Loucy (cell line): Measurements from ENCODE around the gene HLA-DRB5.
"Not testable (repeated sequence)": the region's sequence is repeated elsewhere in the genome, so short reads cannot be mapped to it uniquely, and the experiment has no call there.

Source experiments
- H2AFZ ChIP-seq: fragments of 200-600 bp; sonication (generic); 2 replicates; pipeline ENCODE4 v1.6.0; 2016; ENCODE audit warnings: antibody characterized with exemption, mild to moderate bottlenecking, low read length, moderate library complexity
- H3F3A ChIP-seq: fragments of 200-600 bp; 2 replicates; pipeline ENCODE4 v1.6.0; 2016; ENCODE audit warnings: antibody characterized with exemption, low read depth, mild to moderate bottlenecking
- H3K27me3 ChIP-seq: fragments of 200-600 bp; sonication (generic); 2 replicates; pipeline ENCODE4 v1.6.1; 2014; ENCODE audit warnings: low read length, mild to moderate bottlenecking; ENCODE audit not compliant: insufficient read depth, poor library complexity, severe bottlenecking
- H3K36me3 ChIP-seq: fragments of 200-600 bp; sonication (generic); 2 replicates; pipeline ENCODE4 v1.6.1; 2016; ENCODE audit warnings: low read length; ENCODE audit not compliant: insufficient read depth
- H3K4me1 ChIP-seq: fragments of 200-600 bp; sonication (generic); 2 replicates; pipeline ENCODE4 v1.5.1; 2014; ENCODE audit warnings: low read length, mild to moderate bottlenecking; ENCODE audit not compliant: insufficient read depth, poor library complexity, severe bottlenecking
- H3K4me2 ChIP-seq: fragments of 200-600 bp; sonication (generic); 2 replicates; pipeline ENCODE4 v1.6.0; 2014; ENCODE audit warnings: antibody characterized with exemption, low read length, low read depth, mild to moderate bottlenecking; ENCODE audit not compliant: poor library complexity, severe bottlenecking
- H3K4me3 ChIP-seq: fragments of 200-600 bp; sonication (generic); 2 replicates; pipeline ENCODE4 v1.5.1; 2014; ENCODE audit warnings: low read length, mild to moderate bottlenecking, mixed read lengths; ENCODE audit not compliant: poor library complexity, severe bottlenecking
- H3K79me2 ChIP-seq: fragments of 200-600 bp; sonication (generic); 2 replicates; pipeline ENCODE4 v1.6.1; 2014; ENCODE audit warnings: low read length; ENCODE audit not compliant: insufficient read depth
- H3K9ac ChIP-seq: fragments of 200-600 bp; sonication (generic); 2 replicates; pipeline ENCODE4 v1.6.0; 2014; ENCODE audit warnings: mild to moderate bottlenecking, low read depth, low read length, moderate library complexity; ENCODE audit not compliant: poor library complexity, severe bottlenecking
- H3K9me2 ChIP-seq: fragments of 200-600 bp; sonication (generic); replicated peaks from 2 replicates; pipeline ENCODE4 v1.6.1; 2016; ENCODE audit warnings: low read depth, low read length, mixed read lengths
- H3K9me3 ChIP-seq: fragments of 200-600 bp; sonication (generic); 2 replicates; pipeline ENCODE4 v1.6.1; 2014; ENCODE audit warnings: mild to moderate bottlenecking, antibody characterized with exemption, low read length, low read depth; ENCODE audit not compliant: insufficient read depth
- H4K20me1 ChIP-seq: fragments of 200-600 bp; sonication (generic); 2 replicates; pipeline ENCODE4 v1.6.0; 2014; ENCODE audit warnings: antibody characterized with exemption, low read length, mild to moderate bottlenecking; ENCODE audit not compliant: insufficient read depth, poor library complexity, severe bottlenecking
- EZH2phosphoT487 ChIP-seq: fragments of 200-600 bp; IDR thresholded peaks from 2 replicates; pipeline ENCODE4 v1.6.1; 2018; ENCODE audit warnings: antibody characterized with exemption, mild to moderate bottlenecking, moderate library complexity, borderline replicate concordance
- TF ChIP-seq, protein P1 (sequence below): fragments of 200-600 bp; sonication (generic); conservative IDR thresholded peaks from 2 replicates; pipeline ENCODE4 v1.5.1; 2014; ENCODE audit warnings: mild to moderate bottlenecking, antibody characterized with exemption, low read length

The HLA-DRB5 gene

DNA sequence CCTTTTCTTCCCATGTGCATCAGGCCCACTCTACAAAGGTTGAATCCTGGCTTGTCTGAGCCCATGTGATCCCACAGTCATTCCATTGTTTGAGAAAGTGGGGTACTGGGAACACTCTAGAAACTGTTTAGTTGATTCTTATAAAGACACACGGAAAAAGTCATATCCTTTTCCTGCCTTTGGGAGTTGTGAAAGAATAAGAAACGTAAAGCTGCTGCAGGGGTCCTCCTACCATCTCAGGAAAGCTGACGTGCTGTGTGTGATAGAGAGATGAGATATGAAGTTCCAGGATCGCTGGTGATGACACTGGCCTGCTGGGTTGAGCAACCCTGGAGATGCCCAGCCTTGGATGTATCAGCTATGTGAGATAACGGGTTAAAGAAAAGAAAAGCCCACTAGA, 21.3 kb upstream of the HLA-DRB5 start:
- H3K36me3 ChIP-seq: no peaks in the 10 kb centered on the region
- no peaks in the 10 kb centered on the region for H3F3A ChIP-seq
- no peaks in the 10 kb centered on the region for H3K79me2 ChIP-seq
- no peak overlapping the region for H3K4me2 ChIP-seq
- TF ChIP-seq, protein P1, sequence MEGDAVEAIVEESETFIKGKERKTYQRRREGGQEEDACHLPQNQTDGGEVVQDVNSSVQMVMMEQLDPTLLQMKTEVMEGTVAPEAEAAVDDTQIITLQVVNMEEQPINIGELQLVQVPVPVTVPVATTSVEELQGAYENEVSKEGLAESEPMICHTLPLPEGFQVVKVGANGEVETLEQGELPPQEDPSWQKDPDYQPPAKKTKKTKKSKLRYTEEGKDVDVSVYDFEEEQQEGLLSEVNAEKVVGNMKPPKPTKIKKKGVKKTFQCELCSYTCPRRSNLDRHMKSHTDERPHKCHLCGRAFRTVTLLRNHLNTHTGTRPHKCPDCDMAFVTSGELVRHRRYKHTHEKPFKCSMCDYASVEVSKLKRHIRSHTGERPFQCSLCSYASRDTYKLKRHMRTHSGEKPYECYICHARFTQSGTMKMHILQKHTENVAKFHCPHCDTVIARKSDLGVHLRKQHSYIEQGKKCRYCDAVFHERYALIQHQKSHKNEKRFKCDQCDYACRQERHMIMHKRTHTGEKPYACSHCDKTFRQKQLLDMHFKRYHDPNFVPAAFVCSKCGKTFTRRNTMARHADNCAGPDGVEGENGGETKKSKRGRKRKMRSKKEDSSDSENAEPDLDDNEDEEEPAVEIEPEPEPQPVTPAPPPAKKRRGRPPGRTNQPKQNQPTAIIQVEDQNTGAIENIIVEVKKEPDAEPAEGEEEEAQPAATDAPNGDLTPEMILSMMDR: no peak
- TF ChIP-seq EZH2phosphoT487: no peak
- no peaks in the 10 kb centered on the region for H3K4me1 ChIP-seq
- H3K4me3 ChIP-seq: no peak overlapping the region
- H4K20me1 ChIP-seq: no peaks in the 10 kb centered on the region
- no peaks in the 10 kb centered on the region for H3K9me3 ChIP-seq
- no peak overlapping the region for H3K9ac ChIP-seq
- no peaks in the 10 kb centered on the region for H3K9me2 ChIP-seq
- H3K27me3 ChIP-seq: no peaks in the 10 kb centered on the region
- no peak overlapping the region for H2AFZ ChIP-seq

DNA sequence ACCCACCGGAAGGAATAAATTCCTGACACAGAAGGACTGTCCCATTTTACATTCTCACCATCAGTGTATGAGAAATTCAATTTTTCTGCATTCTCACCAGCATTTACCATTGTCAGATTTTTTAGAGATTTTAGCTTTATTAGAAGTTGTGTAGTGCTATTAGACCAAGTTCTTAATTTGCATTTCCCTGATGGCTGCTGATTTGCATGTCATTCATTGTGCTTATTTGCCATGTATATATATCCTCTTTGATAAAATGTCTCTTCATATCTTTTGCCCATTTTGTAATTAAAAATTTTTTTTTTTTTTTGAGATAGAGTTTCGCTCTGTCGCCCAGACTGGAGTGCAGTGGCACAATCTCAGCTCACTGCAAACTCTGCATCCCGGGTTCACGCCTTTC, 9.8 kb upstream of the HLA-DRB5 start:
- H3K27me3 ChIP-seq: no peaks in the 10 kb centered on the region

DNA sequence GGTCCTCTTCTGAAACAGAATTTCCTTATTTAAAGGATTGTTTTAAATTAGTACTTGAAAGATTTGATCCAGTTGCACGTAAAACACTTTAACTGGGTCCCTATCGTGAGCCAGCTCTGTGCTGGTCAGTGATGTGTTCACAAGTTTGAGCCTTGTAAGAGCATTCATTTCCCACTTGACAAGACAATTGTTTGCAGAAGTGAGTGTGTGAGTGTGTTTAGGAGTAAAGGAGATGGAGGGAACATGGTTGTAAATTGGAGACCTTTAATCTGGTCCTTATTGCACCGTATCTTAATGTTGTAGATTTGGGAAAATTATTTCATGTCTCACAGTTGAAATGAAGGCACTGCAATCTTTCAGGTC, 325 bp upstream of the HLA-DRB5 start:
- H2AFZ ChIP-seq: not testable (repeated sequence)

More for the DNA sequence above, 9.8 kb upstream of the HLA-DRB5 start:
- no peak overlapping the region for H3K9ac ChIP-seq
- no peaks in the 10 kb centered on the region for H3K79me2 ChIP-seq
- no peaks in the 10 kb centered on the region for H3K9me3 ChIP-seq
- H3K4me1 ChIP-seq: no peaks in the 10 kb centered on the region
- H4K20me1 ChIP-seq: no peaks in the 10 kb centered on the region
- no peaks in the 10 kb centered on the region for H3K9me2 ChIP-seq
- no peak overlapping the region for H3K4me2 ChIP-seq
- no peaks in the 10 kb centered on the region for H3F3A ChIP-seq
- H3K4me3 ChIP-seq: no peak overlapping the region
- no peaks in the 10 kb centered on the region for H3K36me3 ChIP-seq
- H2AFZ ChIP-seq: no peak overlapping the region
- no peak for TF ChIP-seq EZH2phosphoT487
- TF ChIP-seq, protein P1: no peak

GRCh38 chr6:32522302-32523047, 7.6 kb downstream of the HLA-DRB5 start:
- H2AFZ ChIP-seq: no peak overlapping the region
- no peaks in the 10 kb centered on the region for H3K79me2 ChIP-seq
- H3K9me2 ChIP-seq: no peaks in the 10 kb centered on the region
- H3K9ac ChIP-seq: no peak overlapping the region
- H3K4me2 ChIP-seq: no peak overlapping the region
- H3K27me3 ChIP-seq: no peaks in the 10 kb centered on the region
- no peaks in the 10 kb centered on the region for H3K36me3 ChIP-seq
- H3F3A ChIP-seq: no peaks in the 10 kb centered on the region
- H4K20me1 ChIP-seq: no peaks in the 10 kb centered on the region
- H3K9me3 ChIP-seq: no peaks in the 10 kb centered on the region
- no peaks in the 10 kb centered on the region for H3K4me1 ChIP-seq
- no peak overlapping the region for H3K4me3 ChIP-seq
- TF ChIP-seq, protein P1: no peak
- no peak for TF ChIP-seq EZH2phosphoT487

More for the DNA sequence above, 325 bp upstream of the HLA-DRB5 start:
- H3K36me3 ChIP-seq, H3K4me1 ChIP-seq, H3K4me2 ChIP-seq, H3K9me3 ChIP-seq, H3F3A ChIP-seq, H3K79me2 ChIP-seq, H3K4me3 ChIP-seq, H4K20me1 ChIP-seq, H3K9ac ChIP-seq, H3K27me3 ChIP-seq, H3K9me2 ChIP-seq: not testable (repeated sequence)
